Measurements from ENCODE around the gene IQCK.

IQCK gene

DNA sequence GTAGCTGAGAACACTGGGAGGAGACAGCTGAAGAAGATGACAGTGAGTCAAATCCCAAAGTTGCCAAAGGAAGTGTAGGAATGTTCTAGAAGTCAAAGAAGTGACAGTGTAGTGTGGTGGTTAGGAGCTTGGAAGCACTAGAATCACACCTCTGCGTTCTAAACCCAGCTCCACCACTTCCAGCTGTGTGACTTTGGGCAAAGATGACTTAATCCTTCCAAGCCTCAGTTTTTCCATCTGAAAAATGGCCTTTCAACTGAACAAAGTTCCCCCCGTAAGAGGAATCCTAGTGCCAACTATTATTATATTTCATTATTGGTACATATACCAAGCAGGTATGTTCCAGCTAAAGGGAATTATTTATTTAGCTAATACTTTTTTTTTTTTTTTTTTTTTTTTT, 56.0 kb downstream of the IQCK start:
- no peaks in the 10 kb centered on the region for H3K4me1 ChIP-seq
- intact Hi-C loops (cut with DNase I; ENCODE audit: low total_unique reads) = no loop called here
- H3K9me3 ChIP-seq = no peaks in the 10 kb centered on the region
- DNase-seq = no peak
- H3K27me3 ChIP-seq = no peaks in the 10 kb centered on the region
- no peaks in the 10 kb centered on the region for H3K36me3 ChIP-seq
- no peak overlapping the region for H3K27ac ChIP-seq
- TF ChIP-seq CTCF (IDR thresholded peaks at IDR 0.05) = no peak
- no peak overlapping the region for H3K4me3 ChIP-seq

GRCh38 chr16:19776147-19776546, 58.1 kb downstream of the IQCK start:
- intact Hi-C loops (cut with DNase I; ENCODE audit: low total_unique reads) = no loop called here
- DNase-seq = no peak
- Histone ChIP-seq H3K27me3 (no peaks in the 10 kb centered on the region), H3K9me3 (no peaks in the 10 kb centered on the region), H3K4me1 (no peaks in the 10 kb centered on the region), H3K4me3 (no peak overlapping the region), H3K27ac (no peak overlapping the region), H3K36me3 (no peaks in the 10 kb centered on the region)
- TF ChIP-seq CTCF (IDR thresholded peaks at IDR 0.05) = no peak

DNA sequence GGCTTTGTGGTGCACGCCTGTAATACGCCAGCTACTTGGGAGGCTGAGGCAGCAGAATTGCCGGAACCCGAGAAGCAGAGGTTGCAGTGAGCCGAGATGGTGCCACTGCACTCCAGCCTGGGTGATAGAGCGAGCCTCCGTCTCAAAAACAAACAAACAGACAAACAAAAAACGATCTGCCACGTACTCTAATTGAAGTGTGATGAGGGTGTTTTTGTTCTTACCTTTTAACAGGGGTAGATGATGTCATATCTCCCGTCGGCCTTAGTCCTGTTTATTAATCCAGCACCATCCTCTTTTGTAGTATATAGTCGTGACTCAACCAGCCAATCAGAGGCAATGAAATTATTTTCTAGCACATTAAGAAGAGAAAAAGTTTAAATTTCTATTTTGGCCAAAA, 58.5 kb downstream of the IQCK start:
- TF ChIP-seq CTCF (IDR thresholded peaks at IDR 0.05) = no peak
- Histone ChIP-seq H3K27ac (no peak overlapping the region), H3K4me3 (no peak overlapping the region), H3K27me3 (no peaks in the 10 kb centered on the region), H3K9me3 (no peaks in the 10 kb centered on the region), H3K4me1 (no peaks in the 10 kb centered on the region), H3K36me3 (no peaks in the 10 kb centered on the region)
- intact Hi-C loops (cut with DNase I; ENCODE audit: low total_unique reads) = no loop called here
- DNase-seq = no peak

- TF ChIP-seq CTCF (IDR thresholded peaks at IDR 0.05) = no peak
- intact Hi-C loops (cut with DNase I; ENCODE audit: low total_unique reads) = no loop called here
- H3K4me3 ChIP-seq = no peak overlapping the region
- DNase-seq = no peak
- no peaks in the 10 kb centered on the region for H3K4me1 ChIP-seq
- H3K27me3 ChIP-seq = no peaks in the 10 kb centered on the region
- no peak overlapping the region for H3K27ac ChIP-seq
- H3K9me3 ChIP-seq = no peaks in the 10 kb centered on the region
- no peaks in the 10 kb centered on the region for H3K36me3 ChIP-seq
These were observed 62.2 kb downstream of the IQCK start for GRCh38 chr16:19780321-19780720.

DNA sequence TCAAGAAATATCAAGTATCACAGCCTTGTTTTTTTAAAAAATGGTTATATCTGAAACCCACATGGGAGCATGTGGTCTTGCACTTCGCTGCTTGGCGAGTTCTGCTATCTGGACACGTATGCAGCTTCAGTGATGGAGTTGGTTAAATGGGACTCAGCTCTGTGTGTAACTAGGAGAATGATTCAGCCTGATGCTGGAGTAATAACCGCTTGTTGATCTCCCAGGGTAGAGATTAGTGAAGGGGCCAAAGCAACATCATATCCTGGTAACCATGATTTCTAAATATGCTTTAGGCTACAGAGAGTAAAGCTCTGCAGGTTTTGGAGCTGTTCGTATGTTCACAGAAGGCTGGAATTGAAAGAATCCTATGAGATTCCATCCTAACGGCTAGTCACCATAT, 63.2 kb downstream of the IQCK start:
- DNase-seq = no peak
- H3K27ac ChIP-seq = no peak overlapping the region
- no peaks in the 10 kb centered on the region for H3K27me3 ChIP-seq
- intact Hi-C loops (cut with DNase I; ENCODE audit: low total_unique reads) = no loop called here
- H3K4me3 ChIP-seq = no peak overlapping the region
- no peaks in the 10 kb centered on the region for H3K4me1 ChIP-seq
- no peaks in the 10 kb centered on the region for H3K9me3 ChIP-seq
- no peak for TF ChIP-seq CTCF (IDR thresholded peaks at IDR 0.05)
- no peaks in the 10 kb centered on the region for H3K36me3 ChIP-seq
